Activated CD4-positive, alpha-beta T cell treated with anti-CD3 and anti-CD28 coated beads, Interleukin-2, Interleukin-4, amounts not matched to agents 100 ng/mL and 50 ng/mL, durations not matched to agents 16 hours and 8 hours (primary cell): ENCODE results near the gene MYH11.
A peak's percentile ranks its signal among the peaks of the same experiment; 100 is the strongest.
"Not testable (repeated sequence)": the region's sequence is repeated elsewhere in the genome, so short reads cannot be mapped to it uniquely, and the experiment has no call there.

ENCODE experiments used
- DNase-seq: peaks from one replicate; pipeline ENCODE4 v3.0.0-alpha.2; 2020; ENCODE audit warnings: low spot score

MYH11 gene

GRCh38 chr16:15714393-15715172, 142.2 kb downstream of the MYH11 start:
- DNase-seq, result no peak

GRCh38 chr16:15708997-15709396, 147.8 kb downstream of the MYH11 start:
- DNase-seq, result no peak

- no peak for DNase-seq
These were observed 148.7 kb downstream of the MYH11 start for GRCh38 chr16:15708096-15708495.

GRCh38 chr16:15707332-15707731, 149.5 kb downstream of the MYH11 start:
- no peak for DNase-seq

GRCh38 chr16:15705064-15705565, 151.7 kb downstream of the MYH11 start:
- no peak for DNase-seq

GRCh38 chr16:15704545-15704987, 152.3 kb downstream of the MYH11 start:
- peak; percentile 66 for DNase-seq

GRCh38 chr16:15703029-15703736, 153.6 kb downstream of the MYH11 start:
- DNase-seq, result no peak

GRCh38 chr16:15701975-15702970, 154.6 kb downstream of the MYH11 start:
- DNase-seq, result no peak

GRCh38 chr16:15701367-15701766, 155.5 kb downstream of the MYH11 start:
- DNase-seq, result no peak

- DNase-seq, result no peak
These were observed 157.0 kb downstream of the MYH11 start for GRCh38 chr16:15699819-15700218.

- DNase-seq, result no peak
These were observed 162.3 kb downstream of the MYH11 start for GRCh38 chr16:15694499-15694898.

- not testable (repeated sequence) for DNase-seq
These were observed 164.3 kb downstream of the MYH11 start for GRCh38 chr16:15692508-15692907.

GRCh38 chr16:15691046-15691445, 165.8 kb downstream of the MYH11 start:
- no peak for DNase-seq

GRCh38 chr16:15690296-15690695, 166.5 kb downstream of the MYH11 start:
- DNase-seq, result no peak

GRCh38 chr16:15689290-15689689, 167.5 kb downstream of the MYH11 start:
- no peak for DNase-seq

- no peak for DNase-seq
These were observed 170.5 kb downstream of the MYH11 start for GRCh38 chr16:15686287-15686686.

GRCh38 chr16:15682105-15682570, 174.7 kb downstream of the MYH11 start:
- peak; percentile 53 for DNase-seq

GRCh38 chr16:15677447-15677846, 179.4 kb downstream of the MYH11 start:
- no peak for DNase-seq

- no peak for DNase-seq
These were observed 180.3 kb downstream of the MYH11 start for GRCh38 chr16:15676506-15676905.

- DNase-seq, result no peak
These were observed 182.3 kb downstream of the MYH11 start for GRCh38 chr16:15674571-15674970.

- peak; percentile 79 for DNase-seq
These were observed 184.2 kb downstream of the MYH11 start for GRCh38 chr16:15672514-15673167.
